Kidney (tissue), 14 donors: ENCODE data around the gene MPP1. TPM values are rescaled to one million over a fixed set of nuclear protein-coding genes. Genes with fewer than 3 reads are reported as not detected.

Experiments
- DNase-seq, 5 donors: peaks; one replicate each; pipeline ENCODE4 v3.0.0-alpha.2; 2013 to 2020
- FAIRE-seq: peaks from 2 replicates; lab custom pipeline; 2012; peaks lifted over from hg19 to GRCh38; lab: Jason Lieb, UNC
- H3K27ac ChIP-seq, 2 donors: one replicate each; pipeline ENCODE4 v1.7.0; 2013; ENCODE audit warnings: low read depth in 2 of 2, low read length in 2 of 2, inconsistent platforms in 1 of 2
- H3K27me3 ChIP-seq: one replicate; pipeline ENCODE4 v1.7.1; 2013; ENCODE audit warnings: low read length, inconsistent platforms; ENCODE audit not compliant: control insufficient read depth, insufficient read depth
- H3K36me3 ChIP-seq, 3 donors: one replicate each; pipeline versions ENCODE4 v1.7.0 to v1.7.1; 2013; ENCODE audit warnings: low read length in 3 of 3, control low read depth in 1 of 3, inconsistent platforms in 1 of 3; ENCODE audit not compliant: insufficient read depth in 3 of 3, control insufficient read depth in 2 of 3
- H3K4me1 ChIP-seq, 3 donors: one replicate each; pipeline versions ENCODE4 v1.7.0 to v1.7.1; 2013; ENCODE audit warnings: low read length in 3 of 3, inconsistent platforms in 1 of 3, low read depth in 1 of 3; ENCODE audit not compliant: control insufficient read depth in 2 of 3, insufficient read depth in 2 of 3
- H3K4me3 ChIP-seq, 3 donors: one replicate each; pipeline versions ENCODE4 v1.7.0 to v1.8.1; 2013; ENCODE audit warnings: low read length in 3 of 3, control low read depth in 1 of 3, inconsistent platforms in 1 of 3
- H3K9ac ChIP-seq, 3 donors: one replicate each; pipeline versions ENCODE4 v1.7.0 to v1.7.1; 2013; ENCODE audit warnings: low read length in 3 of 3, control low read depth in 1 of 3, inconsistent platforms in 1 of 3
- H3K9me3 ChIP-seq, 3 donors: one replicate each; pipeline versions ENCODE4 v1.7.0 to v1.7.1; 2013; ENCODE audit warnings: low read length in 3 of 3, control low read depth in 1 of 3, inconsistent platforms in 1 of 3; ENCODE audit not compliant: control insufficient read depth in 2 of 3, insufficient read depth in 1 of 3
- intact Hi-C: fragments of 100-400 bp; cut with DNase I; formaldehyde crosslinking; loops from one replicate; pipeline ENCODE4 v1.11.1; 2022
- polyA plus RNA-seq: library from polyadenylated mRNA; stranded (reverse); fragments of 350-450 nt; fragmentation: Illumina TruSeq; extraction: RNeasy Lipid Tissue Mini Kit (QIAGEN cat#74804); gene quantifications from one replicate; pipeline ENCODE4 v1.2.3, GENCODE V29; 2014; ENCODE audit warnings: low read depth, low replicate concordance; ENCODE audit not compliant: insufficient read depth
- total RNA-seq: library from RNA; stranded (reverse); fragmentation: NEBNext Ultra II Directional; extraction: Animal tissue kit (Norgen Biotek cat#: 25700); gene quantifications from one replicate; pipeline ENCODE4 v1.2.1, GENCODE V29; 2021
- TF ChIP-seq, protein P1 (sequence below): IDR thresholded peaks from 3 replicates; pipeline ENCODE4 v1.5.1; 2012; ENCODE audit warnings: mild to moderate bottlenecking, moderate library complexity, borderline replicate concordance; ENCODE audit not compliant: insufficient read depth; ENCODE audit errors: extremely low read depth
- donor health status: control.
- donor health status: control.
- donor health status: control.
- donor health status: control.
- donor health status: control.
- donor health status: DM: yes; HTN: yes; CAD: no.
- donor health status: Normal renal cell carcinoma (clear cell type).

Gene MPP1
- total and polyA plus RNA-seq, 2 donors from 2014 or later, result 47.0 to 76.4 TPM

DNA sequence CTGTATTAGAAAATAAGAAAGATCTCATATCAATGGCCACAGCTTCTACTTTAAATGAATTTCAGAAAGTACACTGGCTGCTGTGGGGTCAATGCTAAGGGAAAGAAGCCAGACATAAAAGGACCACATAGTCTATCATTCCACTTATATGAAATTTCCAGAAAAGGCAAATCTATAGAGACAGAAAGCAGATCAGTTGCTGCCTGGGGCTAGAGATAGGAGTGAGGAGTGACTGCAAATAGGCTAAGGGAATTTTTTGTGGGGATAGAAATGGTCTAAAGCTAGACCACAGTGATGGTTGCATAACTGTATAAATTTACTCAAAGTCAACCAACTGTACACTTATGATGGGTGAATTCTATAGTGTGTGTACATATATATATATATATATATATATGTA is 62.7 kb downstream of the MPP1 start:
- TF ChIP-seq, protein P1, sequence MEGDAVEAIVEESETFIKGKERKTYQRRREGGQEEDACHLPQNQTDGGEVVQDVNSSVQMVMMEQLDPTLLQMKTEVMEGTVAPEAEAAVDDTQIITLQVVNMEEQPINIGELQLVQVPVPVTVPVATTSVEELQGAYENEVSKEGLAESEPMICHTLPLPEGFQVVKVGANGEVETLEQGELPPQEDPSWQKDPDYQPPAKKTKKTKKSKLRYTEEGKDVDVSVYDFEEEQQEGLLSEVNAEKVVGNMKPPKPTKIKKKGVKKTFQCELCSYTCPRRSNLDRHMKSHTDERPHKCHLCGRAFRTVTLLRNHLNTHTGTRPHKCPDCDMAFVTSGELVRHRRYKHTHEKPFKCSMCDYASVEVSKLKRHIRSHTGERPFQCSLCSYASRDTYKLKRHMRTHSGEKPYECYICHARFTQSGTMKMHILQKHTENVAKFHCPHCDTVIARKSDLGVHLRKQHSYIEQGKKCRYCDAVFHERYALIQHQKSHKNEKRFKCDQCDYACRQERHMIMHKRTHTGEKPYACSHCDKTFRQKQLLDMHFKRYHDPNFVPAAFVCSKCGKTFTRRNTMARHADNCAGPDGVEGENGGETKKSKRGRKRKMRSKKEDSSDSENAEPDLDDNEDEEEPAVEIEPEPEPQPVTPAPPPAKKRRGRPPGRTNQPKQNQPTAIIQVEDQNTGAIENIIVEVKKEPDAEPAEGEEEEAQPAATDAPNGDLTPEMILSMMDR, result no peak
- Histone ChIP-seq H3K9ac (no peak overlapping the region), H3K27me3 (no peaks in the 10 kb centered on the region), H3K4me3 (no peak overlapping the region), H3K27ac (no peak overlapping the region), H3K36me3 (no peaks in the 10 kb centered on the region), H3K4me1 (no peaks in the 10 kb centered on the region), H3K9me3 (no peaks in the 10 kb centered on the region)
- FAIRE-seq, result no peak
- DNase-seq, result no peak
- intact Hi-C loops, result no loop called here

DNA sequence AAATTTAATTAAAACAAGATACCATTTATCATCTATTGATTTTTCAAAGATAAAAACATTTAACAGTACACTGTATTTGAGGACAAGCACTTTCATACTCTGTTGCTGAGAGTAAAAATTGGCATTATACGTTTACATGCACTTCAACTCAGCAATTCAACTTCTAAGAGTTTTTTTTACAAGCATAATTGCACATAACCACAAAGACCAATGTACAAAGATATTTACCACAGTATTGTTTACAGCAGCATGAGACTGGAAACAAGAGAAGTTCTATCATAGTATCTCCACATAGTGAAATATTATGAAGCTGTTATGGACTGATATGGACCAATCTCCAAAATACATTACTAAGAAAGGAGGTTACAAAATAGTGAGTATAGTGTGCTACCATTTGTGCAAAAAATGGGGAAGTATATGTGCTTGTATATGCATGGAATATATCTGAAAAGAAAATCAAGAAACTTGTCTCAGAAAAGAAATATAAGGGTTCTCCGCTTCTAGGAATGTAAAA is 65.3 kb downstream of the MPP1 start:
- Histone ChIP-seq H3K36me3 (no peaks in the 10 kb centered on the region), H3K27ac (no peak overlapping the region), H3K4me1 (peaks cover 0 to 7% (median 0%) of the 10 kb centered on the region in 3 donors), H3K27me3 (no peaks in the 10 kb centered on the region), H3K4me3 (no peak overlapping the region), H3K9ac (no peak overlapping the region), H3K9me3 (no peaks in the 10 kb centered on the region)
- intact Hi-C loops, result no loop called here
- TF ChIP-seq, protein P1, result no peak
- no peak for FAIRE-seq
- DNase-seq, result no peak

DNA sequence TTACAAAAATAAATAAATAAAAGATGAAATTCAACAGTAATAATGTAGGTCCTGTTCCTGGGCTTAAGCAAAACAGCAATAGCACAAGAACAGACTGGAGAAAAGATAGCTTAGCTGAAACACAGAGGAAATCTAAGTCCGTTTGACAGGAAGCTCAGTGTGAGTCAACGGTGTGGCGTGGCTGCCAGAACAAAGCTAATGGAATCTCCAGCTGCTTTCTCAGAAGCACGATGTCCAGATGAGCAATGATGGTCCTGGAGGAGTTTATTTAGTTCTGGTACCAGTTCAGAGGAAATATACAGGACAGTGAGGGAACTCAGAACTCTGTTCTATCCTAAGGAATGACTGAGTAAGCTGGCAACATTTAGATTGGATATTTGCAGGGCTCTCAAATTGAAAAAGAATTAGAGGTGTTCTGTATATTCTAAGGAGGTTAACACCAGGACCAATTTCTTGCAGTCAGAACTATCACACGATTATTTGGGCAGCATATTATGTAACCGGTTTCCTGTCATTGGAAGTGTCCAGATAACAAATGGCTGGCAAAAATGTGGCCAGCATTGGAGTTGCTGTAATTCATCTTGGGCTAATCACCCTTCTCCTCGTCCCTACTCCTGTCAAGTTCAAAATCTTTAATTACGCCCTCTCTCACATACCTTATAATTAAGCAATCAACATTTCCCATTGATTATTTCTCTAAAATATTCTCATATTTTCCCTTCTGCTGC is 67.1 kb downstream of the MPP1 start:
- intact Hi-C loops, result no loop called here
- Histone ChIP-seq H3K9ac (no peak overlapping the region), H3K36me3 (no peaks in the 10 kb centered on the region), H3K4me3 (no peak overlapping the region), H3K27ac (peak overlapping the region in 1 of 2 donors; percentile 47), H3K27me3 (no peaks in the 10 kb centered on the region), H3K4me1 (peaks cover 0 to 11% (median 0%) of the 10 kb centered on the region in 3 donors), H3K9me3 (no peaks in the 10 kb centered on the region)
- TF ChIP-seq, protein P1, result no peak
- peak in 1 of 5 donors; percentile 10 for DNase-seq
- no peak for FAIRE-seq
